Panc1 (cell line): ENCODE results near the gene BCL3. TPM values are rescaled to one million over a fixed set of nuclear protein-coding genes. Genes with fewer than 3 reads are reported as not detected.

Experiments used
- ATAC-seq: fragments of 200-7000 bp; cut with Tn5 transposase; 2 replicates; pipeline ENCODE4 v1.9.1; 2020; ENCODE audit warnings: mild to moderate bottlenecking, moderate library complexity
- BruUV-seq: library from RNA; stranded (reverse); fragments of 400-500 nt; replicated peaks from 2 replicates; lab custom pipeline; 2021; lab: Mats Ljungman, UMichigan
- CTCF ChIA-PET: fragments of 300-600 bp; sonication (Branson Sonifier 250); formaldehyde crosslinking; loops from one replicate; lab custom pipeline; 2022; ENCODE audit warnings: antibody characterized with exemption; lab: Charles Lee
- POLR2A ChIA-PET: fragments of 300-600 bp; sonication (Branson Sonifier 250); formaldehyde crosslinking; loops from one replicate; lab custom pipeline; 2022; ENCODE audit warnings: antibody characterized with exemption; lab: Charles Lee
- DNase-seq: peaks from one replicate; pipeline ENCODE4 v3.0.0-alpha.2; 2010; ENCODE audit warnings: low read depth, low spot score
- H3K27ac ChIP-seq: 2 replicates; pipeline ENCODE4 v1.5.1; 2011; ENCODE audit warnings: mild to moderate bottlenecking, low read length, inconsistent platforms
- H3K27me3 ChIP-seq: fragments of 200-500 bp; sonication (Bioruptor generic); 2 replicates; pipeline ENCODE4 v1.6.0; 2014; ENCODE audit warnings: low read length, inconsistent platforms; ENCODE audit not compliant: control insufficient read depth, insufficient read depth
- H3K36me3 ChIP-seq: fragments of 200-500 bp; sonication (Bioruptor generic); 2 replicates; pipeline ENCODE4 v1.5.1; 2014; ENCODE audit warnings: inconsistent platforms, mild to moderate bottlenecking, low read length, moderate library complexity; ENCODE audit not compliant: control insufficient read depth, insufficient read depth
- H3K4me1 ChIP-seq: 2 replicates; pipeline ENCODE4 v1.5.1; 2011; ENCODE audit warnings: inconsistent platforms, mild to moderate bottlenecking, low read length, moderate library complexity; ENCODE audit not compliant: control insufficient read depth, insufficient read depth
- H3K4me3 ChIP-seq, 2 experiments: 2 replicates each; pipeline ENCODE4 v1.5.1; 2011 to 2012; ENCODE audit warnings: low read depth in 2 of 2, low read length in 2 of 2, mild to moderate bottlenecking in 2 of 2, inconsistent platforms in 1 of 2, moderate library complexity in 1 of 2
- H3K9me3 ChIP-seq: fragments of 200-500 bp; sonication (Bioruptor generic); 2 replicates; pipeline ENCODE4 v1.5.1; 2014; ENCODE audit warnings: low read depth, mild to moderate bottlenecking, inconsistent platforms, low read length, moderate library complexity; ENCODE audit not compliant: control insufficient read depth, insufficient read depth
- CTCF ChIP-seq: fragments of 450-650 bp; IDR thresholded peaks from 2 replicates; pipeline ENCODE4 v1.5.1; 2017; ENCODE audit warnings: mild to moderate bottlenecking
- POLR2AphosphoS5 ChIP-seq: IDR thresholded peaks from 2 replicates; pipeline ENCODE4 v1.6.1; 2012; ENCODE audit warnings: mild to moderate bottlenecking, low read depth, low read length, moderate library complexity
- REST ChIP-seq, 2 experiments: IDR thresholded peaks; 2 replicates each; pipeline ENCODE4 v1.6.1; 2011 to 2012; ENCODE audit warnings: low read depth in 2 of 2, control low read depth in 1 of 2, low read length in 1 of 2, mild to moderate bottlenecking in 1 of 2, moderate library complexity in 1 of 2; ENCODE audit not compliant: insufficient read depth in 1 of 2
- SIN3A ChIP-seq: IDR thresholded peaks from 2 replicates; pipeline ENCODE4 v1.6.1; 2012; ENCODE audit warnings: low read depth, mild to moderate bottlenecking, low read length, moderate library complexity, borderline replicate concordance; ENCODE audit not compliant: insufficient read depth
- TCF7L2 ChIP-seq: IDR thresholded peaks from 2 replicates; pipeline ENCODE4 v1.6.1; 2011; ENCODE audit warnings: mild to moderate bottlenecking, low read depth, low read length, inconsistent platforms
- in situ Hi-C: cut with HindIII; loops from 2 replicates; pipeline ENCODE4 v1.10.0; 2016; ENCODE audit warnings: low sequenced_read_pairs, low pct_unique_long_range_greater_than_20kb
- intact Hi-C: fragments of 100-400 bp; cut with micrococcal nuclease; formaldehyde crosslinking; loops from one replicate; pipeline ENCODE4 v1.10.0; 2022; ENCODE audit not compliant: unreplicated experiment
- total RNA-seq: library from RNA; stranded (reverse); gene quantifications from one replicate; pipeline ENCODE4 v1.2.1, GENCODE V29; 2021; ENCODE audit not compliant: unreplicated experiment

The BCL3 gene
- total RNA-seq, 1 experiment from 2014 or later, result 48.5 TPM

- Histone ChIP-seq H3K4me1 (peaks cover 6% of the 10 kb centered on the region), H3K27me3 (no peaks in the 10 kb centered on the region), H3K36me3 (no peaks in the 10 kb centered on the region), H3K9me3 (no peaks in the 10 kb centered on the region), H3K4me3 (no peak overlapping the region), H3K27ac (no peak overlapping the region)
- DNase-seq (no peak), ATAC-seq (no peak)
- in situ Hi-C loops, result no loop called here
- no TSS peak for BruUV-seq
- POLR2A ChIA-PET, result no interaction called here
- CTCF ChIA-PET, result interaction anchor here (2.3 kb wide), 1 partner anchor 42 kb away, joined by 10 read pairs; no protein-coding TSS in a partner anchor
- intact Hi-C loops, result no loop called here
- TF ChIP-seq TCF7L2 (no peak), REST (IDR thresholded peaks at IDR 0.05; ENCODE audit: insufficient read depth in 1 of 2, low read depth in 2 of 2, low read length in 1 of 2) (no peak), POLR2AphosphoS5 (no peak), SIN3A (no peak), CTCF (no peak)
Measured at GRCh38 chr19:44765949-44766335, 17.4 kb downstream of the BCL3 start.

GRCh38 chr19:44767295-44768180 lies 19.0 kb downstream of the BCL3 start:
- H3K36me3 ChIP-seq, result no peaks in the 10 kb centered on the region
- no peaks in the 10 kb centered on the region for H3K9me3 ChIP-seq
- in situ Hi-C loops, result no loop called here
- ChIA-PET CTCF (interaction anchor here (1.1 kb wide), 1 partner anchor 44 kb away, joined by 5 read pairs; no protein-coding TSS in a partner anchor), POLR2A (interaction anchor here (0.6 kb wide), 1 partner anchor 48 kb away, joined by 6 read pairs; no protein-coding TSS in a partner anchor)
- peak overlapping the region; percentile 1; the same call in 1 of the 2 replicates for H3K27ac ChIP-seq
- no TSS peak for BruUV-seq
- intact Hi-C loops, result no loop called here
- DNase-seq (no peak), ATAC-seq (no peak)
- H3K4me3 ChIP-seq, result no peak overlapping the region
- TF ChIP-seq REST (IDR thresholded peaks at IDR 0.05; ENCODE audit: insufficient read depth in 1 of 2, low read depth in 2 of 2, low read length in 1 of 2), result no peak
- TF ChIP-seq CTCF, result no peak
- no peak for TF ChIP-seq POLR2AphosphoS5
- TF ChIP-seq SIN3A, result no peak
- TF ChIP-seq TCF7L2, result no peak
- no peaks in the 10 kb centered on the region for H3K27me3 ChIP-seq
- peaks cover 6% of the 10 kb centered on the region for H3K4me1 ChIP-seq
